ENCODE measurements around the gene LSG1. TPM values are rescaled to one million over a fixed set of nuclear protein-coding genes. Genes with fewer than 3 reads are reported as not detected.

LSG1 gene
- total and polyA plus RNA-seq, 2 donors (not counting 1 experiment from before 2014, with no cell fraction given): 27.6 to 35.3 TPM

DNA sequence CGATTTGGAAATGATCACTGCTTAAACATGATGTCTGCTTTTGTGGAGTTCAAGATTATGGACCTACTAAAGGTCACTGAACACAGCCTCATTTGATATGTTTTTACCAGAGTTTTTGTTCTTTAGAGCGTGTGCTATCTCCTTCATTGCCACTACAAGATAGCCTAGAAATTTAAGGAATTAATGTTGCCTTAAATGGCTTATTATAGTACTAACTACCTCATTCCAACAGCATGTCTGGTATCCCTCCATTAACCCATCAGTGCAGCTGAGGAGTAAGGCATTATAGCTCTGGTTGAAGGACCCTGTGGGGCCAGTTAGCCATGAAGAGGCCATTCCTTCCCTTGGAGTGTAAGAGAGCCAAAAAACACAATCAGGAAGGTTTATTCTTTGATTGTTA lies 11.4 kb upstream of the LSG1 start:
- H3K4me1 ChIP-seq (ENCODE audit: control insufficient read depth, extremely low read depth, insufficient read depth, low read length): peaks cover 11% of the 10 kb centered on the region
- H3K4me2 ChIP-seq (ENCODE audit: extremely low read depth, insufficient read depth, low read length): no peak overlapping the region
- H3K9ac ChIP-seq (ENCODE audit: insufficient read depth, low read length): no peak overlapping the region
- no peak for TF ChIP-seq EZH2 (IDR thresholded peaks at IDR 0.05; ENCODE audit: low read length, missing control alignments)
- TF ChIP-seq, protein P1, sequence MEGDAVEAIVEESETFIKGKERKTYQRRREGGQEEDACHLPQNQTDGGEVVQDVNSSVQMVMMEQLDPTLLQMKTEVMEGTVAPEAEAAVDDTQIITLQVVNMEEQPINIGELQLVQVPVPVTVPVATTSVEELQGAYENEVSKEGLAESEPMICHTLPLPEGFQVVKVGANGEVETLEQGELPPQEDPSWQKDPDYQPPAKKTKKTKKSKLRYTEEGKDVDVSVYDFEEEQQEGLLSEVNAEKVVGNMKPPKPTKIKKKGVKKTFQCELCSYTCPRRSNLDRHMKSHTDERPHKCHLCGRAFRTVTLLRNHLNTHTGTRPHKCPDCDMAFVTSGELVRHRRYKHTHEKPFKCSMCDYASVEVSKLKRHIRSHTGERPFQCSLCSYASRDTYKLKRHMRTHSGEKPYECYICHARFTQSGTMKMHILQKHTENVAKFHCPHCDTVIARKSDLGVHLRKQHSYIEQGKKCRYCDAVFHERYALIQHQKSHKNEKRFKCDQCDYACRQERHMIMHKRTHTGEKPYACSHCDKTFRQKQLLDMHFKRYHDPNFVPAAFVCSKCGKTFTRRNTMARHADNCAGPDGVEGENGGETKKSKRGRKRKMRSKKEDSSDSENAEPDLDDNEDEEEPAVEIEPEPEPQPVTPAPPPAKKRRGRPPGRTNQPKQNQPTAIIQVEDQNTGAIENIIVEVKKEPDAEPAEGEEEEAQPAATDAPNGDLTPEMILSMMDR (conservative IDR thresholded peaks at IDR 0.05 in 1 of 2, IDR thresholded peaks at IDR 0.05 in 1 of 2; ENCODE audit: low read depth in 1 of 2, low read length in 2 of 2): no peak
- no peaks in the 10 kb centered on the region for H3K36me3 ChIP-seq (ENCODE audit: control insufficient read depth, insufficient read depth, low read length)
- H4K20me1 ChIP-seq (ENCODE audit: control insufficient read depth, extremely low read depth, insufficient read depth, low read length): no peaks in the 10 kb centered on the region
- H2AFZ ChIP-seq (ENCODE audit: low read length): no peak overlapping the region
- DNase-seq (ENCODE audit: low read depth in 2 of 2): peak in 1 of 2 donors; percentile 72
- no peaks in the 10 kb centered on the region for H3K9me3 ChIP-seq (ENCODE audit: control insufficient read depth, insufficient read depth, low read depth, low read length)
- peaks cover 7% of the 10 kb centered on the region for H3K79me2 ChIP-seq (ENCODE audit: control insufficient read depth, insufficient read depth, low read length)
- H3K27ac ChIP-seq (ENCODE audit: insufficient read depth, low read length): no peak overlapping the region
- no peak overlapping the region for H3K4me3 ChIP-seq (replicated peaks in 1 of 4; ENCODE audit: control extremely low read depth in 1 of 4, insufficient read depth in 1 of 4, low read depth in 3 of 4, low read length in 4 of 4)
- H3K27me3 ChIP-seq (ENCODE audit: control insufficient read depth, insufficient read depth, low read length): no peaks in the 10 kb centered on the region

DNA sequence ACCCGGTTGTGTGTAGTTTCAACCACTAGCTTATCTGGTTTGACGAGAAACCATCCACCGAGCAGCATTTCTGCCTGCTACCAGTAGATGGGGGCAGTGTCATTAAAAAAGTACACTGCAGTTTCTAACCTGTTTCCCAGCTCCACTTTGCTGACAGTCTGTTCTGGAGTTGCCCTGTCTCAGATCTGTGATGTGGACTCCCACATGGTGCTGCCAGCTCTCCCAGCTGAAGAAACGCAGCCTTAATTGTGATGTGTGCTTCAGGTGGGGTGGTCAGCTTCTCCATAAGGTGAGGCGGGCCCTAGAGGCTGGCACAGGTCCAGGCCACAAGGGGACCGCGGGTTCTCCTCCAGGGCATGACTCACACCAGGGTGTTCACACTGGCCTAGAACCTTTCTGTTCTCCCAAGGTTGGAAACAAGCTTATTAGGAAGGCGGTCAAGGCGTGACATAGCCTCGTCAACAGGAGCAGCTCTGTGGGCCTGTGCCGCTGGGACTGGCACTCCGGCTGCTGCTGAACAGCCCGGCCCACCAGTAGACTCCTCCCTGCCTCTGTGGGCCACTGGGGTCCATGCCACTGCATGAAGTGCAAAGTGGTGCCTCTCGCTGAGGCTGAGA lies 10.8 kb upstream of the LSG1 start:
- H3K9ac ChIP-seq (ENCODE audit: insufficient read depth, low read length): no peak overlapping the region
- peaks cover 11% of the 10 kb centered on the region for H3K4me1 ChIP-seq (ENCODE audit: control insufficient read depth, extremely low read depth, insufficient read depth, low read length)
- H3K27me3 ChIP-seq (ENCODE audit: control insufficient read depth, insufficient read depth, low read length): no peaks in the 10 kb centered on the region
- peak overlapping the region; percentile 56 for H3K4me2 ChIP-seq (ENCODE audit: extremely low read depth, insufficient read depth, low read length)
- TF ChIP-seq EZH2 (IDR thresholded peaks at IDR 0.05; ENCODE audit: low read length, missing control alignments): no peak
- TF ChIP-seq, protein P1 (conservative IDR thresholded peaks at IDR 0.05 in 1 of 2, IDR thresholded peaks at IDR 0.05 in 1 of 2; ENCODE audit: low read depth in 1 of 2, low read length in 2 of 2): peak; percentile 87 to 93
- H3K9me3 ChIP-seq (ENCODE audit: control insufficient read depth, insufficient read depth, low read depth, low read length): no peaks in the 10 kb centered on the region
- DNase-seq (ENCODE audit: low read depth in 2 of 2): peak; percentile 82 to 89
- H3K79me2 ChIP-seq (ENCODE audit: control insufficient read depth, insufficient read depth, low read length): peaks cover 7% of the 10 kb centered on the region
- no peak overlapping the region for H3K27ac ChIP-seq (ENCODE audit: insufficient read depth, low read length)
- H3K36me3 ChIP-seq (ENCODE audit: control insufficient read depth, insufficient read depth, low read length): no peaks in the 10 kb centered on the region
- peak overlapping the region; percentile 83 for H2AFZ ChIP-seq (ENCODE audit: low read length)
- no peak overlapping the region for H3K4me3 ChIP-seq (replicated peaks in 1 of 4; ENCODE audit: control extremely low read depth in 1 of 4, insufficient read depth in 1 of 4, low read depth in 3 of 4, low read length in 4 of 4)
- H4K20me1 ChIP-seq (ENCODE audit: control insufficient read depth, extremely low read depth, insufficient read depth, low read length): no peaks in the 10 kb centered on the region

DNA sequence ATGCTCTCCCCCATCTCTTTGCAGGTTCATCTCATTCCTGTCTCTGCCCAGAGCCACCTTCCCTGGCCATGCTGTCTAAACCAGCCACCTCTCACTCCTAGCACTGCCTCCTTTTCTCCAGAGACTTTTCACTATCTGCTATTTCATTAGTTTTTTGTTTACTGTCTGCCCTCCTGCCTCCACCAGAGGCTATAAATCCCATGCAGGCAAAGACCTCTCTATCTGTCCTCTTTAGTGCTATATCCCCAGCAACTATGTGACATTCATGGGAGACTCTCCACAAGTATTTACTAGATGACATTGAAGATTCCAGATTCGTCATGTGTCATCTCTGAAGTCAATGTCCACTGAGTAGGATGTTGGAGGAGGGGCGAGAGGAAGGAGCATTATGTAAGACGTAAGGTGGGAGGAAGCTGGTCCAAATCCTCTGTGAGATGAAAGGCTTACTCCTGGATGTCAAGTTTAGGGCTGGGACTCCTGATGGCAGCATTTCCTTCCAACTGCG lies 10.2 kb upstream of the LSG1 start:
- Histone ChIP-seq H3K27ac (ENCODE audit: insufficient read depth, low read length) (no peak overlapping the region), H2AFZ (ENCODE audit: low read length) (peak overlapping the region; percentile 83), H3K4me1 (ENCODE audit: control insufficient read depth, extremely low read depth, insufficient read depth, low read length) (peaks cover 6% of the 10 kb centered on the region), H3K4me3 (replicated peaks in 1 of 4; ENCODE audit: control extremely low read depth in 1 of 4, insufficient read depth in 1 of 4, low read depth in 3 of 4, low read length in 4 of 4) (no peak overlapping the region), H3K9me3 (ENCODE audit: control insufficient read depth, insufficient read depth, low read depth, low read length) (no peaks in the 10 kb centered on the region), H3K4me2 (ENCODE audit: extremely low read depth, insufficient read depth, low read length) (peak overlapping the region; percentile 26), H3K79me2 (ENCODE audit: control insufficient read depth, insufficient read depth, low read length) (peaks cover 5% of the 10 kb centered on the region), H4K20me1 (ENCODE audit: control insufficient read depth, extremely low read depth, insufficient read depth, low read length) (no peaks in the 10 kb centered on the region), H3K27me3 (ENCODE audit: control insufficient read depth, insufficient read depth, low read length) (no peaks in the 10 kb centered on the region), H3K9ac (ENCODE audit: insufficient read depth, low read length) (no peak overlapping the region), H3K36me3 (ENCODE audit: control insufficient read depth, insufficient read depth, low read length) (no peaks in the 10 kb centered on the region)
- no peak for DNase-seq (ENCODE audit: low read depth in 2 of 2)
- no peak for TF ChIP-seq EZH2 (IDR thresholded peaks at IDR 0.05; ENCODE audit: low read length, missing control alignments)
- TF ChIP-seq, protein P1 (conservative IDR thresholded peaks at IDR 0.05 in 1 of 2, IDR thresholded peaks at IDR 0.05 in 1 of 2; ENCODE audit: low read depth in 1 of 2, low read length in 2 of 2): no peak
